ENCODE results near the gene TMEM175.

The TMEM175 gene

GRCh38 chr4:925771-926500, 6.3 kb upstream of the TMEM175 start:
- ChIA-PET POLR2A (no interaction called here), CTCF (no interaction called here)
- peaks cover 0 to 3% of the 10 kb centered on the region in 2 experiments; a peak in 1 of 3 replicates for H3K36me3 ChIP-seq (ENCODE audit: control insufficient read depth in 2 of 2, insufficient read depth in 1 of 2, low read length in 2 of 2)
- no peaks in the 10 kb centered on the region for H3K9me3 ChIP-seq (ENCODE audit: control insufficient read depth, insufficient read depth, low read depth, low read length)
- no peak overlapping the region for H3K27ac ChIP-seq (ENCODE audit: extremely low read depth, low read depth, low read length)
- H3K4me3 ChIP-seq (ENCODE audit: low read depth, low read length), result no peak overlapping the region
- peak; percentile 52 for TF ChIP-seq ZIC2 (tag by site-specific recombination; IDR thresholded peaks at IDR 0.05)
- TF ChIP-seq GLIS1 (tag by site-specific recombination; IDR thresholded peaks at IDR 0.05), result peak; percentile 99
- no peak for TF ChIP-seq ZNF221 (tag by site-specific recombination; IDR thresholded peaks at IDR 0.05; ENCODE audit: borderline replicate concordance)
- TF ChIP-seq GLIS2 (tag by site-specific recombination; IDR thresholded peaks at IDR 0.05), result peak; percentile 85
- no peak for TF ChIP-seq SALL2 (tag by site-specific recombination; IDR thresholded peaks at IDR 0.05; ENCODE audit: borderline replicate concordance)
- TF ChIP-seq ZNF214 (tag by site-specific recombination; IDR thresholded peaks at IDR 0.05; ENCODE audit: borderline replicate concordance), result no peak
- no peak for TF ChIP-seq ZNF792 (tag by site-specific recombination; IDR thresholded peaks at IDR 0.05)
- no peak for TF ChIP-seq ZNF521 (tag by site-specific recombination; IDR thresholded peaks at IDR 0.05)
- no peak for TF ChIP-seq OSR2 (tag by site-specific recombination; IDR thresholded peaks at IDR 0.05)
- TF ChIP-seq ZNF114 (tag by site-specific recombination; IDR thresholded peaks at IDR 0.05), result no peak
- peaks cover 5% of the 10 kb centered on the region; the same call in 1 of the 2 replicates for H3K4me1 ChIP-seq (ENCODE audit: control insufficient read depth, insufficient read depth, low read length)

- ChIA-PET CTCF (no interaction called here), POLR2A (no interaction called here)
- H3K36me3 ChIP-seq (ENCODE audit: control insufficient read depth in 2 of 2, insufficient read depth in 1 of 2, low read length in 2 of 2), result peaks cover 0 to 3% of the 10 kb centered on the region in 2 experiments; a peak in 1 of 3 replicates
- no peak overlapping the region for H3K4me3 ChIP-seq (ENCODE audit: low read depth, low read length)
- no peak overlapping the region for H3K27ac ChIP-seq (ENCODE audit: extremely low read depth, low read depth, low read length)
- no peaks in the 10 kb centered on the region for H3K9me3 ChIP-seq (ENCODE audit: control insufficient read depth, insufficient read depth, low read depth, low read length)
- peaks cover 5% of the 10 kb centered on the region; the same call in 1 of the 2 replicates for H3K4me1 ChIP-seq (ENCODE audit: control insufficient read depth, insufficient read depth, low read length)
- TF ChIP-seq ZNF645 (tag by site-specific recombination; IDR thresholded peaks at IDR 0.05) (no peak), ZNF350 (tag by site-specific recombination; IDR thresholded peaks at IDR 0.05) (no peak), ZNF518A (tag by site-specific recombination; conservative IDR thresholded peaks at IDR 0.05; ENCODE audit: low read depth) (no peak), KLF17 (tag by site-specific recombination; IDR thresholded peaks at IDR 0.05) (no peak), ZNF626 (tag by site-specific recombination; IDR thresholded peaks at IDR 0.05) (no peak), ZSCAN5A (tag by site-specific recombination; IDR thresholded peaks at IDR 0.05) (no peak), ZNF561 (tag by site-specific recombination; IDR thresholded peaks at IDR 0.05; ENCODE audit: borderline replicate concordance) (no peak), MYNN (tag by site-specific recombination; IDR thresholded peaks at IDR 0.05; ENCODE audit: borderline replicate concordance) (no peak), PATZ1 (tag by site-specific recombination; IDR thresholded peaks at IDR 0.05) (no peak), ZNF157 (tag by site-specific recombination; IDR thresholded peaks at IDR 0.05) (no peak), ZNF580 (tag by site-specific recombination; IDR thresholded peaks at IDR 0.05) (no peak), ZNF292 (tag by site-specific recombination; IDR thresholded peaks at IDR 0.05; ENCODE audit: borderline replicate concordance, low read depth) (no peak), REPIN1 (tag by site-specific recombination; IDR thresholded peaks at IDR 0.05; ENCODE audit: low read depth) (no peak), ZNF184 (tag by site-specific recombination; IDR thresholded peaks at IDR 0.05) (no peak)
Observed at GRCh38 chr4:926538-926937, 5.7 kb upstream of the TMEM175 start.

Data from HEK293 (cell line).